Esophagus mucosa (tissue), 1 donor: ENCODE data around the gene MAPK14. TPM values are rescaled to one million over a fixed set of nuclear protein-coding genes. Genes with fewer than 3 reads are reported as not detected.
"Not testable (repeated sequence)": the region's sequence is repeated elsewhere in the genome, so short reads cannot be mapped to it uniquely, and the experiment has no call there.

Experiments
- ATAC-seq: fragments of 200-7000 bp; cut with Tn5 transposase; one replicate; pipeline ENCODE4 v1.9.1; 2020
- total RNA-seq: library from RNA; stranded (reverse); gene quantifications from one replicate; pipeline ENCODE4 v1.2.4, GENCODE V29; 2023
- donor health status: DM: yes; HTN: yes; CAD: no.

MAPK14 gene
- total RNA-seq, 1 donor from 2014 or later, result 39.9 TPM

- no peak for ATAC-seq
These were observed 42.6 kb downstream of the MAPK14 start for GRCh38 chr6:36070252-36070651.

GRCh38 chr6:36071281-36071680 lies 43.7 kb downstream of the MAPK14 start:
- peak; percentile 96 for ATAC-seq

- no peak for ATAC-seq
These were observed 44.1 kb downstream of the MAPK14 start for GRCh38 chr6:36071714-36072113.

- ATAC-seq, result no peak
These were observed 45.1 kb downstream of the MAPK14 start for GRCh38 chr6:36072681-36073080.

- no peak for ATAC-seq
These were observed 46.0 kb downstream of the MAPK14 start for GRCh38 chr6:36073587-36073986.

GRCh38 chr6:36075656-36076055 lies 48.0 kb downstream of the MAPK14 start:
- peak; percentile 77 for ATAC-seq

GRCh38 chr6:36076178-36077063 lies 48.8 kb downstream of the MAPK14 start:
- no peak for ATAC-seq

- no peak for ATAC-seq
These were observed 50.6 kb downstream of the MAPK14 start for GRCh38 chr6:36078159-36078558.

GRCh38 chr6:36079601-36080000 lies 52.0 kb downstream of the MAPK14 start:
- no peak for ATAC-seq

GRCh38 chr6:36082318-36082717 lies 54.7 kb downstream of the MAPK14 start:
- ATAC-seq, result no peak

- ATAC-seq, result no peak
These were observed 55.8 kb downstream of the MAPK14 start for GRCh38 chr6:36083446-36083845.

- ATAC-seq, result not testable (repeated sequence)
These were observed 60.6 kb downstream of the MAPK14 start for GRCh38 chr6:36088204-36088603.

- no peak for ATAC-seq
These were observed 61.4 kb downstream of the MAPK14 start for GRCh38 chr6:36089048-36089447.

- no peak for ATAC-seq
These were observed 66.6 kb downstream of the MAPK14 start for GRCh38 chr6:36094238-36094637.

GRCh38 chr6:36094753-36095496 lies 67.3 kb downstream of the MAPK14 start:
- ATAC-seq, result peak; percentile 93

GRCh38 chr6:36095497-36096391 lies 68.1 kb downstream of the MAPK14 start:
- no peak for ATAC-seq

- no peak for ATAC-seq
These were observed 70.8 kb downstream of the MAPK14 start for GRCh38 chr6:36098253-36098919.

GRCh38 chr6:36098920-36099647 lies 71.5 kb downstream of the MAPK14 start:
- ATAC-seq, result no peak

GRCh38 chr6:36099869-36100483 lies 72.4 kb downstream of the MAPK14 start:
- no peak for ATAC-seq

GRCh38 chr6:36101691-36102090 lies 74.1 kb downstream of the MAPK14 start:
- ATAC-seq, result no peak

- ATAC-seq, result no peak
These were observed 75.2 kb downstream of the MAPK14 start for GRCh38 chr6:36102853-36103252.
